Measurements from ENCODE around the gene OBSCN. TPM values are rescaled to one million over a fixed set of nuclear protein-coding genes. Genes with fewer than 3 reads are reported as not detected.

Gene OBSCN
- total RNA-seq, 1 experiment from 2014 or later, result 10.5 TPM

GRCh38 chr1:228323401-228323800, 115.6 kb downstream of the OBSCN start:
- no peak overlapping the region for H3K27ac ChIP-seq (ENCODE audit: low read length)
- in situ Hi-C loops (cut with HindIII; ENCODE audit: low pct_unique_long_range_greater_than_20kb, low sequenced_read_pairs), result no loop called here
- no peak overlapping the region for H3K4me3 ChIP-seq (ENCODE audit: low read depth in 2 of 2, low read length in 2 of 2)
- H3K36me3 ChIP-seq (ENCODE audit: control insufficient read depth, insufficient read depth, low read length), result no peaks in the 10 kb centered on the region
- ChIA-PET POLR2A (no interaction called here), CTCF (interaction anchor here (0.8 kb wide), 1 partner anchor 9 kb away, joined by 3 read pairs; no protein-coding TSS in a partner anchor)
- peaks cover 8% of the 10 kb centered on the region; the same call in 1 of the 2 replicates for H3K27me3 ChIP-seq (ENCODE audit: control insufficient read depth, insufficient read depth, low read length)
- no peaks in the 10 kb centered on the region for H3K9me3 ChIP-seq (ENCODE audit: control insufficient read depth, insufficient read depth, low read depth, low read length)
- DNase-seq (ENCODE audit: low read depth, low spot score) (no peak), ATAC-seq (no peak)
- TF ChIP-seq TCF7L2 (IDR thresholded peaks at IDR 0.05; ENCODE audit: low read depth, low read length) (no peak), REST (IDR thresholded peaks at IDR 0.05; ENCODE audit: insufficient read depth in 1 of 2, low read depth in 2 of 2, low read length in 1 of 2) (no peak), SIN3A (IDR thresholded peaks at IDR 0.05; ENCODE audit: borderline replicate concordance, insufficient read depth, low read depth, low read length) (no peak), POLR2AphosphoS5 (IDR thresholded peaks at IDR 0.05; ENCODE audit: low read depth, low read length) (no peak), CTCF (IDR thresholded peaks at IDR 0.05) (no peak)
- BruUV-seq (replicated peaks), result no TSS peak
- intact Hi-C loops (cut with micrococcal nuclease; ENCODE audit: unreplicated experiment), result no loop called here
- no peaks in the 10 kb centered on the region for H3K4me1 ChIP-seq (ENCODE audit: control insufficient read depth, insufficient read depth, low read length)

- H3K4me3 ChIP-seq (ENCODE audit: low read depth in 2 of 2, low read length in 2 of 2), result no peak overlapping the region
- H3K27ac ChIP-seq (ENCODE audit: low read length), result no peak overlapping the region
- H3K36me3 ChIP-seq (ENCODE audit: control insufficient read depth, insufficient read depth, low read length), result no peaks in the 10 kb centered on the region
- H3K27me3 ChIP-seq (ENCODE audit: control insufficient read depth, insufficient read depth, low read length), result peaks cover 8% of the 10 kb centered on the region; the same call in 1 of the 2 replicates
- POLR2A ChIA-PET, result interaction anchor here (0.6 kb wide), 1 partner anchor 13 kb away, joined by 6 read pairs; no protein-coding TSS in a partner anchor
- no TSS peak for BruUV-seq (replicated peaks)
- no peaks in the 10 kb centered on the region for H3K9me3 ChIP-seq (ENCODE audit: control insufficient read depth, insufficient read depth, low read depth, low read length)
- DNase-seq (ENCODE audit: low read depth, low spot score), result no peak
- TF ChIP-seq POLR2AphosphoS5 (IDR thresholded peaks at IDR 0.05; ENCODE audit: low read depth, low read length) (no peak), CTCF (IDR thresholded peaks at IDR 0.05) (no peak), TCF7L2 (IDR thresholded peaks at IDR 0.05; ENCODE audit: low read depth, low read length) (no peak), SIN3A (IDR thresholded peaks at IDR 0.05; ENCODE audit: borderline replicate concordance, insufficient read depth, low read depth, low read length) (no peak), REST (IDR thresholded peaks at IDR 0.05; ENCODE audit: insufficient read depth in 1 of 2, low read depth in 2 of 2, low read length in 1 of 2) (no peak)
- intact Hi-C loops (cut with micrococcal nuclease; ENCODE audit: unreplicated experiment) (no loop called here), in situ Hi-C loops (cut with HindIII; ENCODE audit: low pct_unique_long_range_greater_than_20kb, low sequenced_read_pairs) (no loop called here)
- CTCF ChIA-PET, result no interaction called here
- H3K4me1 ChIP-seq (ENCODE audit: control insufficient read depth, insufficient read depth, low read length), result no peaks in the 10 kb centered on the region
- ATAC-seq, result no peak
Observed at GRCh38 chr1:228325267-228325666, 117.4 kb downstream of the OBSCN start.
